Measurements from ENCODE around the gene CITED1. TPM values are rescaled to one million over a fixed set of nuclear protein-coding genes. Genes with fewer than 3 reads are reported as not detected.
A peak's percentile ranks its signal among the peaks of the same experiment; 100 is the strongest.

Gene CITED1, protein sequence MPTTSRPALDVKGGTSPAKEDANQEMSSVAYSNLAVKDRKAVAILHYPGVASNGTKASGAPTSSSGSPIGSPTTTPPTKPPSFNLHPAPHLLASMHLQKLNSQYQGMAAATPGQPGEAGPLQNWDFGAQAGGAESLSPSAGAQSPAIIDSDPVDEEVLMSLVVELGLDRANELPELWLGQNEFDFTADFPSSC
- 1.0 TPM in 1 of 2 replicates, not detected in the other for total RNA-seq (2014; rRNA removed; shearing (Covaris generic))
- total RNA-seq (2022), result 0.49 TPM in 1 of 2 replicates, not detected in the other
- Bru-seq, nascent RNA, result percentile 23 among the genes with signal in this experiment
- BruChase-seq, experiment 1, labeled RNA remaining after a 6-hour chase, result not detected
- BruChase-seq, experiment 2, labeled RNA remaining after a 2-hour chase, result not detected
- long read RNA-seq, result 0 reads

DNA sequence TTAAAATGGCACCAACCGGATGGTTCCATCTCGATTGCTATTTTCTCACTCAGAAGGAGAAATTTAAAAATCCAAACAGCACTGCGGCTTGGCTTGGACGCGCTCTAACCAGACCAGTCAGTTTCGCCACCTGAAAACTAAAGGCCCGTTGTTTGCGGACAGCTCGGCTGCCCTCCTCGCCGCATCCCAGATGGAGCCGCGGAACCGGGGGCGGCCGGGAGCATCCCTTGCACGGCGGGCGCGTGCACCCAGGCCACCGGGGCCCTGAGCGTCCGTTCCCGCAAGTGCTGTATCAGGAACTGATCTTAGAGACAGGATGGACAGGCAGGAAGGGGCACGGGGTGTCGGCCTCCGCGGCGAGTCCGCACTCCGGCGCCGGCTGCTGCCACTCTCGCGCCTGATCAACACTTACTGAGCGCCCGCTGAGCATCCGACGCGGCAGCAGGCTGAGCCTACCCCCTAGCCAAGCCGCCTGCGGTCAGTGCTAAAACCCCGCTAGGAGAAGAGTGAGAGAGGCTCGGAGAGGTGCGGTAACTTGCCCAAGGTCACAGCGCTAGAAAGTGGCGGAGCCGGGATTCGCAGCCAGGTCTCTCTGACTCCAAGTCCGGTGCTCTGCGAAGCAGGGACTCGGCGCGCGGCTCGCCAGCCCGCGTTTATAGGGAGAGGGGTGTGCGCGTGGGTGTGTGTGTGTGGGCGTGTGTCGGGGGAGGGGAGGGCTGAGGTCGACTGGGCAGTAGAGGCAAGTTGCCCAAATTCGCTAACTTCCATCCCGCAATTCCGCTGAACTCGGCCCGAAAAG lies at the start of gene CITED1:
Gene CITED1, minus strand, starts transcription at position 629 of the 799 bp plus-strand sequence. CDS start 3,045 bp downstream, outside the sequence.
- Histone ChIP-seq H3K36me3 (ENCODE audit: insufficient read depth, low read length) (no peaks in the 10 kb centered on the region), H3K4me3 (ENCODE audit: low read depth, low read length, poor library complexity, severe bottlenecking) (no peak within 1 kb of the TSS), H3K4me2 (ENCODE audit: low read length) (no peak within 1 kb of the TSS), H3K27ac (ENCODE audit: low read depth, low read length, poor library complexity, severe bottlenecking) (no peak within 1 kb of the TSS), H3K9me3 (ENCODE audit: low read length) (no peaks in the 10 kb centered on the region), H3K9me2 (ENCODE audit: insufficient read depth, low read length) (no peaks in the 10 kb centered on the region), H3K4me1 (ENCODE audit: insufficient read depth, low read length, poor library complexity, severe bottlenecking) (no peaks in the 10 kb centered on the region), H3K79me2 (ENCODE audit: insufficient read depth, low read depth, low read length) (no peaks in the 10 kb centered on the region), H2AFZ (ENCODE audit: low read length) (no peak within 1 kb of the TSS), H4K20me1 (ENCODE audit: insufficient read depth, low read length) (no peaks in the 10 kb centered on the region)
- no peak for DNase-seq (ENCODE audit: low spot score)
- TF ChIP-seq, protein P1, sequence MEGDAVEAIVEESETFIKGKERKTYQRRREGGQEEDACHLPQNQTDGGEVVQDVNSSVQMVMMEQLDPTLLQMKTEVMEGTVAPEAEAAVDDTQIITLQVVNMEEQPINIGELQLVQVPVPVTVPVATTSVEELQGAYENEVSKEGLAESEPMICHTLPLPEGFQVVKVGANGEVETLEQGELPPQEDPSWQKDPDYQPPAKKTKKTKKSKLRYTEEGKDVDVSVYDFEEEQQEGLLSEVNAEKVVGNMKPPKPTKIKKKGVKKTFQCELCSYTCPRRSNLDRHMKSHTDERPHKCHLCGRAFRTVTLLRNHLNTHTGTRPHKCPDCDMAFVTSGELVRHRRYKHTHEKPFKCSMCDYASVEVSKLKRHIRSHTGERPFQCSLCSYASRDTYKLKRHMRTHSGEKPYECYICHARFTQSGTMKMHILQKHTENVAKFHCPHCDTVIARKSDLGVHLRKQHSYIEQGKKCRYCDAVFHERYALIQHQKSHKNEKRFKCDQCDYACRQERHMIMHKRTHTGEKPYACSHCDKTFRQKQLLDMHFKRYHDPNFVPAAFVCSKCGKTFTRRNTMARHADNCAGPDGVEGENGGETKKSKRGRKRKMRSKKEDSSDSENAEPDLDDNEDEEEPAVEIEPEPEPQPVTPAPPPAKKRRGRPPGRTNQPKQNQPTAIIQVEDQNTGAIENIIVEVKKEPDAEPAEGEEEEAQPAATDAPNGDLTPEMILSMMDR (conservative IDR thresholded peaks at IDR 0.05; ENCODE audit: low read length), result no peak
- no peak for TF ChIP-seq EZH2phosphoT487 (IDR thresholded peaks at IDR 0.05; ENCODE audit: borderline replicate concordance, low read depth, low read length)
- no TSS peak for BruUV-seq (replicated peaks)
- POLR2A ChIA-PET, result no interaction called here
- CTCF ChIA-PET (ENCODE audit: unreplicated experiment), result no interaction called here
- intact Hi-C loops (cut with micrococcal nuclease; ENCODE audit: unreplicated experiment), result no loop called here

GRCh38 chrX:72352786-72353185 lies 47.1 kb upstream of the CITED1 start:
- ChIA-PET POLR2A (no interaction called here), CTCF (ENCODE audit: unreplicated experiment) (no interaction called here)
- no peaks in the 10 kb centered on the region for H3K9me2 ChIP-seq (ENCODE audit: insufficient read depth, low read length)
- TF ChIP-seq, protein P1 (conservative IDR thresholded peaks at IDR 0.05; ENCODE audit: low read length), result no peak
- no peak for TF ChIP-seq EZH2phosphoT487 (IDR thresholded peaks at IDR 0.05; ENCODE audit: borderline replicate concordance, low read depth, low read length)
- H3K79me2 ChIP-seq (ENCODE audit: insufficient read depth, low read depth, low read length), result no peaks in the 10 kb centered on the region
- no peak overlapping the region for H2AFZ ChIP-seq (ENCODE audit: low read length)
- H3K4me1 ChIP-seq (ENCODE audit: insufficient read depth, low read length, poor library complexity, severe bottlenecking), result no peaks in the 10 kb centered on the region
- DNase-seq (ENCODE audit: low spot score), result no peak
- H3K9me3 ChIP-seq (ENCODE audit: low read length), result no peaks in the 10 kb centered on the region
- H3K4me3 ChIP-seq (ENCODE audit: low read depth, low read length, poor library complexity, severe bottlenecking), result no peak overlapping the region
- intact Hi-C loops (cut with micrococcal nuclease; ENCODE audit: unreplicated experiment), result no loop called here
- BruUV-seq (replicated peaks), result no TSS peak
- H3K36me3 ChIP-seq (ENCODE audit: insufficient read depth, low read length), result no peaks in the 10 kb centered on the region
- no peaks in the 10 kb centered on the region for H4K20me1 ChIP-seq (ENCODE audit: insufficient read depth, low read length)
- no peak overlapping the region for H3K4me2 ChIP-seq (ENCODE audit: low read length)
- no peak overlapping the region for H3K27ac ChIP-seq (ENCODE audit: low read depth, low read length, poor library complexity, severe bottlenecking)
